ENCODE results near the gene B4GALT2.

- no peak for TF ChIP-seq CTCF (IDR thresholded peaks at IDR 0.05)
- no peak for TF ChIP-seq EZH2phosphoT487 (IDR thresholded peaks at IDR 0.05)
- TF ChIP-seq EZH2 (IDR thresholded peaks at IDR 0.05) = no peak
Measured at GRCh38 chr1:44015206-44015605, 36.2 kb downstream of the B4GALT2 start.
